HUES6 (cell line): ENCODE results near the gene VIP.

Source experiments
- H3K27ac ChIP-seq: 2 replicates; pipeline ENCODE4 v1.7.0; 2013; ENCODE audit warnings: low read depth, mild to moderate bottlenecking, low read length, inconsistent platforms
- H3K27me3 ChIP-seq: 2 replicates; pipeline ENCODE4 v1.6.1; 2013; ENCODE audit warnings: low read length; ENCODE audit not compliant: control insufficient read depth, insufficient read depth
- H3K36me3 ChIP-seq: 2 replicates; pipeline ENCODE4 v1.6.1; 2013; ENCODE audit warnings: low read length; ENCODE audit not compliant: control insufficient read depth, insufficient read depth
- H3K4me1 ChIP-seq: 2 replicates; pipeline ENCODE4 v1.6.1; 2013; ENCODE audit warnings: low read length; ENCODE audit not compliant: control insufficient read depth, insufficient read depth
- H3K4me3 ChIP-seq: 2 replicates; pipeline ENCODE4 v1.5.1; 2013; ENCODE audit warnings: low read depth, low read length
- H3K9ac ChIP-seq: one replicate; pipeline ENCODE4 v1.6.1; 2013; ENCODE audit warnings: mild to moderate bottlenecking, low read length
- H3K9me3 ChIP-seq: 2 replicates; pipeline ENCODE4 v1.6.1; 2013; ENCODE audit warnings: low read depth, low read length; ENCODE audit not compliant: control insufficient read depth, insufficient read depth

VIP gene

DNA sequence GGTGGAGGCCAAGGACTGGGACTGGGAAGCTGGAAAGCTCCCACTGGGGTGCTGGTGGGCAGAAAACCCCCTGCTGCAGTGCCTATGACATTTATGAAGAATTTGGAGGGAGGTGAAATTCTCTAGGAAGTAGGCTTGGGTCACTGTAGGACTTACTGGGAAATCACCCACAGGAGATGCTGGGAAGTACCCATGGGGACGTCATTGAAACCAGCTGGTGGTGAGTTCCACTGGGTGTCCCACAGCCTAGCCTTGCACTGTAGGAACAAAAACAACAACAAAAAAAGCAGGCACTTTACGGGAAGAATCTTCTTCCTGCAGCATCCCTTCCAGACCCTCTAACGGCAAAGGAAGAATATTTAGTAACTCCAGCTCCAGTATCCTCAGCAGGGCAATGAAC, 26.2 kb downstream of the VIP start:
- H3K4me3 ChIP-seq = no peak overlapping the region
- H3K9me3 ChIP-seq = no peaks in the 10 kb centered on the region
- no peaks in the 10 kb centered on the region for H3K27me3 ChIP-seq
- H3K27ac ChIP-seq = no peak overlapping the region
- H3K4me1 ChIP-seq = no peaks in the 10 kb centered on the region
- no peak overlapping the region for H3K9ac ChIP-seq
- no peaks in the 10 kb centered on the region for H3K36me3 ChIP-seq

DNA sequence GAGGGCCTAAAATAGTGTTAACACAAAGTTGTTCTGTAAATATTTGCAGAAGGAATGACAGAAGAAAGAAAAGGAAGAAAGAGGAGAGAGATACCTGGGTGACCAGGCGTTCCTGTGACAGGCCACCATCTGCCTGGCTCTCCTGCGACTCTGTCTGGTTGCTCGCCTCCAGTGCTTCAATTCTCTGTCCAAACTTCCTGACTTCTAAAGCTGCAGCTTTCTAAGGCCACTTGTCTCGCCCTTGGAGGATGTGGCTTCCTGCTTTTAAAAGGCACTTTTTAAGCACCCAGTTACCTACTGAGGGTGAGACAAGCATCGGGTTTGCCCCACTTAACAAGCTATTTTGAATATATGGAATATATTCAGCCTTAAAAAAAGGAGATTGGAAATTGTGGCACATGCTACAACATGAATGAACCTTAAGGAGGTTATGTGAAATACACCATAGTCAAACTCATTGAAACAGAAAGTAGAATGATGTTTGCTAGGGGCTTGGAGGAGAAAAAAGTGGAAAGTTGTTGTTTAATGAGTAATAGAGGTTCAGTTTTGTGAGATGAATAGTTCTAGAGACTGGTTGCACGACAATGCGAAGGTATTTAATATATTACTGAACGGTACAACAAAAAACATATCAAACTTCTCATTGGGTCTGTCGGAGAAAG, 32.8 kb downstream of the VIP start:
- no peak overlapping the region for H3K9ac ChIP-seq
- H3K4me3 ChIP-seq = no peak overlapping the region
- no peaks in the 10 kb centered on the region for H3K9me3 ChIP-seq
- H3K36me3 ChIP-seq = no peaks in the 10 kb centered on the region
- no peaks in the 10 kb centered on the region for H3K27me3 ChIP-seq
- H3K4me1 ChIP-seq = no peaks in the 10 kb centered on the region
- no peak overlapping the region for H3K27ac ChIP-seq

GRCh38 chr6:152794696-152795095, 44.1 kb downstream of the VIP start:
- H3K36me3 ChIP-seq = no peaks in the 10 kb centered on the region
- H3K27me3 ChIP-seq = no peaks in the 10 kb centered on the region
- H3K4me3 ChIP-seq = no peak overlapping the region
- H3K4me1 ChIP-seq = no peaks in the 10 kb centered on the region
- H3K9me3 ChIP-seq = no peaks in the 10 kb centered on the region
- H3K9ac ChIP-seq = no peak overlapping the region
- no peak overlapping the region for H3K27ac ChIP-seq

DNA sequence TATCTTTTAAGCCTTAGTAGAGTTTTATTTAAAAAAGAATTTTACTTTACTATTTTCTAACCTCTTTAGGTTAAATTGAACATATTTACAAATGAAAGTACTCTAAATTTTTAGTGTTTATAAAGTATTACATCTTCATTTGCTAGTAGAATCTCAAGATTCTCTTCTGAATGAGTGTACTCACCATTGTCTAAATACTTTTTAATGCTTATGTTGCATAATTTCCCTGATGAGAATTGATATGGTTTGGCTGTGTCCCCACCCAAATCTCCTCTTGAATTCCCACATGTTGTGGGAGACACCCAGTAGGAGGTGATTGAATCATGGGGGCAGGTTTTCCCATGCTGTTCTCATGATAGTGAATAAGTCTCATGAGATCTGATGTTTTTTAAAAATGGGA, 53.6 kb downstream of the VIP start:
- Histone ChIP-seq H3K4me1 (no peaks in the 10 kb centered on the region), H3K9ac (no peak overlapping the region), H3K27me3 (no peaks in the 10 kb centered on the region), H3K9me3 (no peaks in the 10 kb centered on the region), H3K36me3 (no peaks in the 10 kb centered on the region), H3K27ac (no peak overlapping the region), H3K4me3 (no peak overlapping the region)
